Fibroblast of lung (primary cell): ENCODE results near the gene C1QTNF8.

ENCODE experiments used
- CTCF ChIP-seq, 2 donors: IDR thresholded peaks in 1 of 2; conservative IDR thresholded peaks in 1 of 2; 1 replicate in 1 of 2; 2 replicates in 1 of 2; pipeline ENCODE4 v1.5.1; 2011 to 2012; ENCODE audit warnings: low read length in 2 of 2, control low read depth in 1 of 2, inconsistent platforms in 1 of 2, low read depth in 1 of 2, mild to moderate bottlenecking in 1 of 2
- EZH2 ChIP-seq: IDR thresholded peaks from 2 replicates; pipeline ENCODE4 v1.5.1; 2012; ENCODE audit warnings: low read length, control low read depth, mild to moderate bottlenecking; ENCODE audit errors: missing control alignments

- TF ChIP-seq CTCF (conservative IDR thresholded peaks at IDR 0.05 in 1 of 2, IDR thresholded peaks at IDR 0.05 in 1 of 2; ENCODE audit: low read depth in 1 of 2, low read length in 2 of 2) = no peak
- TF ChIP-seq EZH2 = no peak
These were observed 5.1 kb downstream of the C1QTNF8 start for GRCh38 chr16:1090620-1091587.
